Effector memory CD8-positive, alpha-beta T cell (primary cell): ENCODE data around the gene SLTM.
"Not testable (repeated sequence)": the region's sequence is repeated elsewhere in the genome, so short reads cannot be mapped to it uniquely, and the experiment has no call there.

Experiments used
- ATAC-seq: fragments of 150-1000 bp; cut with Tn5 transposase; replicated peaks from 2 replicates; pipeline ENCODE4 v1.10.0; 2021; ENCODE audit warnings: mild to moderate bottlenecking, moderate library complexity
- DNase-seq, 3 experiments: peaks; one replicate each; pipeline ENCODE4 v3.0.0; 2021
- H3K27ac Mint-ChIP-seq, 2 donors: one replicate each; pipeline ENCODE4 v1.8.0; 2022; ENCODE audit warnings: mild to moderate bottlenecking in 2 of 2, mixed read lengths in 2 of 2, moderate library complexity in 2 of 2
- H3K27me3 Mint-ChIP-seq, 2 donors: one replicate each; pipeline ENCODE4 v1.8.0; 2022; ENCODE audit warnings: mixed read lengths in 2 of 2
- H3K36me3 Mint-ChIP-seq: one replicate; pipeline ENCODE4 v1.8.0; 2022; ENCODE audit warnings: mild to moderate bottlenecking, moderate library complexity, mixed read lengths; ENCODE audit not compliant: insufficient read depth
- H3K4me1 Mint-ChIP-seq, 2 donors: one replicate each; pipeline ENCODE4 v1.8.0; 2022; ENCODE audit warnings: low read depth in 2 of 2, mixed read lengths in 2 of 2
- H3K4me3 Mint-ChIP-seq, 2 donors: one replicate each; pipeline ENCODE4 v1.8.0; 2022; ENCODE audit warnings: mild to moderate bottlenecking in 2 of 2, mixed read lengths in 2 of 2, moderate library complexity in 2 of 2
- H3K9me3 Mint-ChIP-seq, 2 donors: one replicate each; pipeline ENCODE4 v1.8.0; 2022; ENCODE audit warnings: mixed read lengths in 2 of 2

Gene SLTM

GRCh38 chr15:58951388-58952007 is 18.0 kb upstream of the SLTM start:
- no peak for DNase-seq
- H3K27me3 Mint-ChIP-seq, result peaks cover 10 to 11% of the 10 kb centered on the region in 2 donors
- no peak overlapping the region for H3K27ac Mint-ChIP-seq
- ATAC-seq, result no peak
- H3K4me3 Mint-ChIP-seq, result no peak overlapping the region
- H3K36me3 Mint-ChIP-seq, result peaks cover under 1% of the 10 kb centered on the region
- H3K9me3 Mint-ChIP-seq, result no peaks in the 10 kb centered on the region
- H3K4me1 Mint-ChIP-seq, result peaks cover 0 to 2% of the 10 kb centered on the region in 2 donors

- Mint-ChIP-seq H3K9me3 (no peaks in the 10 kb centered on the region), H3K36me3 (peaks cover 3% of the 10 kb centered on the region), H3K4me3 (no peak overlapping the region), H3K4me1 (no peaks in the 10 kb centered on the region), H3K27me3 (peaks cover 10 to 11% of the 10 kb centered on the region in 2 donors), H3K27ac (no peak overlapping the region)
- DNase-seq (no peak), ATAC-seq (no peak)
These were observed 13.7 kb upstream of the SLTM start for GRCh38 chr15:58947179-58947578.

DNA sequence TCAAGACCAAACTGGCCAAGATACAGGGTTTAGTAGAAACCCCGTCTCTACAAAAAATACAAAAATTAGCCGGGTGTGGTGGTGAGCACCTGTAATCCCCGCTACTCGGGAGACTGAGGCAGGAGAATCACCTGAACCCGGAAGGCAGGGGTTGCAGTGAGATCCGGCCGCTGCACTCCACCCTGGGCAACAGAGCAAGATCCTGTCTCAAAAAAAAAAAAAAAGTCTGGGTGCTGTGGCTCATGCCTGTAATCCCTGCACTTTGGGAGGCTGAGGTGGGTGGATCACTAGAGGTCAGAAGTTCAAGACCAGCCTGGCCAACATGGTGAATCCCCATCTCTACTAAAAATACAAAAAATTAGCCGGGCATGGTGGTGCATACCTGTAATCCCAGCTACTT is 1.5 kb upstream of the SLTM start:
- not testable (repeated sequence) for DNase-seq, ATAC-seq, H3K9me3 Mint-ChIP-seq, H3K27me3 Mint-ChIP-seq
- Mint-ChIP-seq H3K27ac (peak overlapping the region; percentile 97 to 98), H3K4me1 (peaks cover 10 to 24% of the 10 kb centered on the region in 2 donors), H3K36me3 (peaks cover 26% of the 10 kb centered on the region), H3K4me3 (peak overlapping the region; percentile 91)

DNA sequence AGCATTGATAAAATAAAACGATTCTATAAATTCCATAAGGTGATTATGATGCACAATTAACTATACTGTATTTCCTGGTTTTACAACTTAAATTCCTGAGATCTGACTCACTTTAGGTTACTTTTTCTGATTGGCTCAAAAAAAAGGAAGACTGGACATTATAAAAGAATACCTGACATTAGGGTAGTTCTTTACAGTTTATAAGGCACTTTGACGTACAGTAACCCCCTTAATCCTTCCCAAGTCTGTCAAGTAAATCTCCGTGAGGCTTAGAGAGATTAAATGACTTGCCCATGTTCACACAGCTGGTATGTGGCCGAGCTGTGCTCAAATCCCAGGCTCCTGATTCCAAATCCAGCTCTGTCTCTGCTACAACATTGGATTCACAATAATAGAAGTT is 1.0 kb upstream of the SLTM start:
- no peaks in the 10 kb centered on the region for H3K27me3 Mint-ChIP-seq
- ATAC-seq (no peak), DNase-seq (no peak)
- peak overlapping the region; percentile 97 to 98 for H3K27ac Mint-ChIP-seq
- H3K4me3 Mint-ChIP-seq, result peak overlapping the region; percentile 91
- peaks cover 29% of the 10 kb centered on the region for H3K36me3 Mint-ChIP-seq
- H3K4me1 Mint-ChIP-seq, result peaks cover 10 to 24% of the 10 kb centered on the region in 2 donors
- no peaks in the 10 kb centered on the region for H3K9me3 Mint-ChIP-seq

DNA sequence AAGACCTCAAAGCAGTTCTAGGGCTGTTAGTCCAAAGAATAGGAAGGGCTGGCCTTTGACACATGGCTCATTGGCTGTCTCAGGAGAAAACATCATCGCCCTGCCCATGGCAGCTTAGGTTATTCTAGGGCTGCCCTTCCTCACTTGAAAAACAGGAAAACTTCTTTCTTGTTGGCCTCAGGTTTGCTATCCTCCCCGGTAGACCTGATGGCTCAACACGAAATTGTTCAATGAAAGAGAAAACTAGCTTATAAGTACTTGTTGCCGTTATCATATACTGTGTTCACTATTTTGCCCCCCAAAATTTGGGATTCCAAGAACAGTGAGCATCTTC is 602 bp upstream of the SLTM start:
- peak overlapping the region; percentile 97 to 98 for H3K27ac Mint-ChIP-seq
- peak overlapping the region; percentile 91 for H3K4me3 Mint-ChIP-seq
- no peak for DNase-seq
- ATAC-seq, result no peak
- H3K9me3 Mint-ChIP-seq, result no peaks in the 10 kb centered on the region
- H3K27me3 Mint-ChIP-seq, result no peaks in the 10 kb centered on the region
- peaks cover 10 to 24% of the 10 kb centered on the region in 2 donors for H3K4me1 Mint-ChIP-seq
- H3K36me3 Mint-ChIP-seq, result peaks cover 33% of the 10 kb centered on the region

- Mint-ChIP-seq H3K27ac (peak overlapping the region; percentile 97 to 98), H3K4me1 (peaks cover 10 to 24% of the 10 kb centered on the region in 2 donors), H3K9me3 (no peaks in the 10 kb centered on the region), H3K27me3 (no peaks in the 10 kb centered on the region), H3K4me3 (peak overlapping the region; percentile 91), H3K36me3 (peaks cover 46% of the 10 kb centered on the region)
- ATAC-seq (no peak), DNase-seq (no peak)
These were observed 684 bp downstream of the SLTM start for GRCh38 chr15:58932710-58933280.

DNA sequence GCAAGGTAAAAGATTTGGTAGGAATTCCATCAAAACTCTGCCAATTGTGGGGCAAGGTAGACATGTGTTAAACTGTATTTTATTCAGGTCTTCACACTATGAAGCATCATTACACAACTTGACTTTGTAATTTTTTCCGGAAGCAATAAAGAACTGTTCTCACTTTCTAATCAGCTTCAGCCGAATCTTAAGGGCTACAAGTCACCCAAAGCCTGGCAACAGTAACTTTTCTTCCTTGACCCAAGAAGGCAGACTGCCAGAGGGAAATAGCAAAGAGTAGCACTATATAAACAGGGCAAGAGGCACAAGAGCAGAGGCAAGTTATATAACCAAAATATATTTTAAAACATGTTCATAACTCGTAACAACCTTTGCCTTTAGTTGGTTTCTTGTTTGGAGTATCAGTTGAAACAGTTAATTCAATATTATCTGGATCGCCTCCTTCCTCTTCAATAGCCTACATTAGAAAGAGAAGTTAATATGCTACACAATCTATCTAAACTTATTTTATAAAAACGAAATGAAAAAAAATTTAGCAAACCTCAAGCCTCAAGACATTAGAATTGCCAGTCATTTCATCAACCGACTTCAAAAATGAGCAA is 1.4 kb downstream of the SLTM start:
- no peaks in the 10 kb centered on the region for H3K9me3 Mint-ChIP-seq
- H3K4me3 Mint-ChIP-seq, result peak overlapping the region; percentile 91
- H3K36me3 Mint-ChIP-seq, result peaks cover 53% of the 10 kb centered on the region
- DNase-seq (no peak), ATAC-seq (no peak)
- H3K4me1 Mint-ChIP-seq, result peaks cover 10 to 24% of the 10 kb centered on the region in 2 donors
- peak overlapping the region; percentile 97 to 98 for H3K27ac Mint-ChIP-seq
- H3K27me3 Mint-ChIP-seq, result no peaks in the 10 kb centered on the region

DNA sequence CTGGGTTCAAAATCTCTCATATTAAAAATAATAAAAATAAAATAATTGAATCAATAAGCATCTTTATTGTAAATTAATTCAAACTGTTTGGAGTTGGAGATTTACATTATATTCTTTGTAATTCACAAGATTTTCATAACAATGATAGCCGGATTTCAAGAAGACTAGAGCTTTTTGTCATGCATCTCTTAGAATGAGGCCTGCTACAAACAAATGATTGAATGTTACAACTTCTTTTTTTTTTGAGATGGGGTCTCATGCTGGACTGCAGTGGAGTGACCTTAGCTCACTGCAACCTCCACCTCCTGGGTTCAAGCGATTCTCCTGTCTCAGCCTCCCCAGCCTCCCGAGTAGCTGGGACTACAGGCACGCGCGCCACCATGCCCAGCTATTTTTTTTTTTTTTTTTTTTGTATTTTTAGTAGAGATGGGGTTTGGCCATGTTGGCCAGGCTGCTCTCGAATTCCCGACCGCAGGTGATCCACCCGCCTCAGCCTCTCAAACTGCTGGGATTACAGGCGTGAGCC is 3.5 kb downstream of the SLTM start:
- no peak overlapping the region for H3K27ac Mint-ChIP-seq
- peaks cover 66% of the 10 kb centered on the region for H3K36me3 Mint-ChIP-seq
- peaks cover 10 to 32% of the 10 kb centered on the region in 2 donors for H3K4me1 Mint-ChIP-seq

DNA sequence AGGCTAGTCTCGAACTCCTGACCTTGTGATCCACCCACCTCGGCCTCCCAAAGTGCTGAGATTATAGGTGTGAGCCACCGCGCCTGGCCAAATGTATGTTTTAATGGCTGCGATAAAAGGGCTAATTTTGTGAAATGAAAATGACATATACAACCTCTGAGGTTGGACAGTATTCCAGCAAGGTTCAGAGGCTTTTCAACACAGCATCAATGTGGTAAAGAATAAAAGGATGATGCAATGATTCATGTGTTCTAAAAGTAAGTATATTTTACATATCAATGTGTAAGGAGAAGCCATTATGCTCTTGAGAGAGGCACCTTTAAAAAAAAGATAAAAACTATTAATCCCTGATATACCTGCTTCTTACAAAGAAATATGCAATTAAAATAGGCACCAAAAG is 6.7 kb downstream of the SLTM start:
- H3K4me3 Mint-ChIP-seq, result no peak overlapping the region
- peaks cover 65% of the 10 kb centered on the region for H3K36me3 Mint-ChIP-seq
- DNase-seq (no peak), ATAC-seq (no peak)
- H3K27ac Mint-ChIP-seq, result peak overlapping the region in 1 of 2 donors; percentile 41
- peaks cover 6 to 19% of the 10 kb centered on the region in 2 donors for H3K4me1 Mint-ChIP-seq
- H3K27me3 Mint-ChIP-seq, result no peaks in the 10 kb centered on the region
- H3K9me3 Mint-ChIP-seq, result no peaks in the 10 kb centered on the region

More for the DNA sequence above, 3.5 kb downstream of the SLTM start:
- DNase-seq (no peak), ATAC-seq (no peak)
- Mint-ChIP-seq H3K27me3 (no peaks in the 10 kb centered on the region), H3K4me3 (peak overlapping the region in 1 of 2 donors; percentile 6), H3K9me3 (no peaks in the 10 kb centered on the region)

- Mint-ChIP-seq H3K36me3 (peaks cover 55% of the 10 kb centered on the region), H3K27ac (peak overlapping the region in 1 of 2 donors; percentile 72)
These were observed 9.2 kb downstream of the SLTM start for GRCh38 chr15:58924327-58924726.

GRCh38 chr15:58923696-58924300 is 9.7 kb downstream of the SLTM start:
- no peaks in the 10 kb centered on the region for H3K9me3 Mint-ChIP-seq

More at GRCh38 chr15:58924327-58924726, 9.2 kb downstream of the SLTM start:
- no peak overlapping the region for H3K4me3 Mint-ChIP-seq
- DNase-seq (no peak), ATAC-seq (no peak)
- H3K9me3 Mint-ChIP-seq, result no peaks in the 10 kb centered on the region
- peaks cover 2 to 15% of the 10 kb centered on the region in 2 donors for H3K4me1 Mint-ChIP-seq
- no peaks in the 10 kb centered on the region for H3K27me3 Mint-ChIP-seq

GRCh38 chr15:58923284-58923683 is 10.2 kb downstream of the SLTM start:
- no peak for DNase-seq
- H3K4me3 Mint-ChIP-seq, result no peak overlapping the region
- H3K4me1 Mint-ChIP-seq, result peaks cover 2 to 15% of the 10 kb centered on the region in 2 donors
- H3K27me3 Mint-ChIP-seq, result no peaks in the 10 kb centered on the region
- no peaks in the 10 kb centered on the region for H3K9me3 Mint-ChIP-seq
- peak overlapping the region in 1 of 2 donors; percentile 72 for H3K27ac Mint-ChIP-seq
- ATAC-seq, result no peak
- H3K36me3 Mint-ChIP-seq, result peaks cover 53% of the 10 kb centered on the region

More at GRCh38 chr15:58923696-58924300, 9.7 kb downstream of the SLTM start:
- peaks cover 2 to 15% of the 10 kb centered on the region in 2 donors for H3K4me1 Mint-ChIP-seq
- no peaks in the 10 kb centered on the region for H3K27me3 Mint-ChIP-seq
- ATAC-seq (no peak), DNase-seq (no peak)
- H3K4me3 Mint-ChIP-seq, result no peak overlapping the region
- H3K36me3 Mint-ChIP-seq, result peaks cover 55% of the 10 kb centered on the region
- peak overlapping the region in 1 of 2 donors; percentile 72 for H3K27ac Mint-ChIP-seq

DNA sequence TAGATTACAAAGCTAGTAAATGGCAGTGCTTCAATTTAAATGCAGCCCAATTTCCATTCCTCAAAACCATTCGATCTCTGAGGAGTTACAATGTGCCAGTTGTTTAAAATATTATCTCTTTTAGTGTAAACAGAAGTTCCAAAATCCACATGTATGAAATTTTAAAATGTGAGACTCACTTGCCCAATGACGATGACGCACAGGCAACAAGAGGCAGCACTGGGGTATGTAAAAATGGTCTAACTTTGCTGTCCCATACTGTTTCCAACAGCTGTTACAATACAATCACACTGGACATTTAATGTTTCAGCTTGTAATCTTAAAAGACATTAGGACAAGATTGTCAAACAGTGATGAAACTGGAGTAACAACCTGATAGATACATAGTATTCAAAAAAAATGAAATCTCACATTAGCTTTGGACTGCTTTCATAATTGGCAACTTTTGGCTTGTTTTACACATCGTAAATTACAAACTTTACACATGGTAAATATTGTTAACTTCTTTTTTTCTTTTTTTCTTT is 12.2 kb downstream of the SLTM start:
- Mint-ChIP-seq H3K27me3 (no peaks in the 10 kb centered on the region), H3K9me3 (no peaks in the 10 kb centered on the region), H3K27ac (no peak overlapping the region), H3K4me1 (peaks cover 2 to 19% of the 10 kb centered on the region in 2 donors), H3K4me3 (no peak overlapping the region), H3K36me3 (peaks cover 48% of the 10 kb centered on the region)
- DNase-seq, result no peak
- no peak for ATAC-seq
